ENCODE data around the gene PLK3. TPM values are rescaled to one million over a fixed set of nuclear protein-coding genes. Genes with fewer than 3 reads are reported as not detected.
A peak's percentile ranks its signal among the peaks of the same experiment; 100 is the strongest.

The PLK3 gene
- polyA plus RNA-seq, 1 donor (not counting 4 experiments of a cell fraction or from before 2014, with no cell fraction given), result 34.0 TPM

DNA sequence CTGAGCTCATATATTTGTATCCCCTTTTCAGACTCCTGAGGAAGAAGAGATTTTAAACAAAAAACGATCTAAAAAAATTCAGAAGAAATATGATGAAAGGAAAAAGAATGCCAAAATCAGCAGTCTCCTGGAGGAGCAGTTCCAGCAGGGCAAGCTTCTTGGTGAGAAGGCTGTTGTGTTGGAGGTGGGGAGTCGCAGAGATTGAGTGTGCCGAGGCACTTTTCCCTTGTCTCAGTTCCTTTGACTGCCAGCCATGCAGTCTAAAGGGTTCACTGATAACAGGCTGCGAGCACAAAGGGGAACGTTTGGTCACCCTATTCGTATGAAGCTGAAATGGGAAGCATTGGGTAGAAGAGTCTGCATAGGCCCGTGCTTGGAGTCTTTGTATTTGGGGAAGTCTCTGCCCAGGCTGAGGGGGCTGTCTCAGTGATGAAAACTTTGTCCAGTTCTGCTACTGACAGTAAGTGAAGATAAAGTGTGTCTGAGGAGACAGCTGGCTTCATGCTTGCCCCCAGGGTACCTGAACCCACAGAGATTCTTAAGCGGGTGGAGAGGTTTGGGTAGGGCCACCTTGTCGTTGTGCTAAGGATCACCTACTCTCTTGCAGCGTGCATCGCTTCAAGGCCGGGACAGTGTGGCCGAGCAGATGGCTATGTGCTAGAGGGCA, 22.1 kb upstream of the PLK3 start:
- DNase-seq (ENCODE audit: low read depth, low spot score), result no peak
- Histone ChIP-seq H3K9me1 (ENCODE audit: control insufficient read depth, extremely low read depth, insufficient read depth, low read length) (peaks cover 2% of the 10 kb centered on the region), H3K27ac (ENCODE audit: control insufficient read depth, insufficient read depth, low read length) (no peak overlapping the region), H3K9ac (ENCODE audit: control insufficient read depth, extremely low read depth, insufficient read depth, low read length) (peak overlapping the region; percentile 92), H3K79me2 (ENCODE audit: control insufficient read depth, insufficient read depth, low read length) (peaks cover 36% of the 10 kb centered on the region), H3K4me1 (ENCODE audit: control insufficient read depth, extremely low read depth, insufficient read depth, low read length) (peaks cover 17% of the 10 kb centered on the region), H3K27me3 (ENCODE audit: control insufficient read depth, extremely low read depth, insufficient read depth, low read length) (no peaks in the 10 kb centered on the region), H2AFZ (ENCODE audit: control insufficient read depth, low read length) (no peak overlapping the region), H3K4me3 (ENCODE audit: control insufficient read depth in 2 of 3, extremely low read depth in 1 of 3, insufficient read depth in 2 of 3, low read depth in 1 of 3, low read length in 3 of 3) (peak overlapping the region in 2 of 3 experiments; percentile 85 to 94), H4K20me1 (ENCODE audit: control insufficient read depth, extremely low read depth, insufficient read depth, low read length) (peaks cover 19% of the 10 kb centered on the region), H3K9me3 (ENCODE audit: control insufficient read depth, low read depth, low read length) (no peaks in the 10 kb centered on the region), H3K4me2 (ENCODE audit: control insufficient read depth, extremely low read depth, insufficient read depth, low read depth, low read length) (peak overlapping the region; percentile 92), H3K36me3 (ENCODE audit: control insufficient read depth in 2 of 2, extremely low read depth in 1 of 2, insufficient read depth in 2 of 2, low read length in 2 of 2) (peaks cover 26 to 47% of the 10 kb centered on the region in 2 experiments)
- dilution Hi-C loops (cut with MboI; ENCODE audit: extremely low pct_ligation_motif_present, low sequenced_read_pairs), result no loop called here
- TF ChIP-seq, protein P1, sequence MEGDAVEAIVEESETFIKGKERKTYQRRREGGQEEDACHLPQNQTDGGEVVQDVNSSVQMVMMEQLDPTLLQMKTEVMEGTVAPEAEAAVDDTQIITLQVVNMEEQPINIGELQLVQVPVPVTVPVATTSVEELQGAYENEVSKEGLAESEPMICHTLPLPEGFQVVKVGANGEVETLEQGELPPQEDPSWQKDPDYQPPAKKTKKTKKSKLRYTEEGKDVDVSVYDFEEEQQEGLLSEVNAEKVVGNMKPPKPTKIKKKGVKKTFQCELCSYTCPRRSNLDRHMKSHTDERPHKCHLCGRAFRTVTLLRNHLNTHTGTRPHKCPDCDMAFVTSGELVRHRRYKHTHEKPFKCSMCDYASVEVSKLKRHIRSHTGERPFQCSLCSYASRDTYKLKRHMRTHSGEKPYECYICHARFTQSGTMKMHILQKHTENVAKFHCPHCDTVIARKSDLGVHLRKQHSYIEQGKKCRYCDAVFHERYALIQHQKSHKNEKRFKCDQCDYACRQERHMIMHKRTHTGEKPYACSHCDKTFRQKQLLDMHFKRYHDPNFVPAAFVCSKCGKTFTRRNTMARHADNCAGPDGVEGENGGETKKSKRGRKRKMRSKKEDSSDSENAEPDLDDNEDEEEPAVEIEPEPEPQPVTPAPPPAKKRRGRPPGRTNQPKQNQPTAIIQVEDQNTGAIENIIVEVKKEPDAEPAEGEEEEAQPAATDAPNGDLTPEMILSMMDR (optimal IDR thresholded peaks at IDR 0.05 in 1 of 3, IDR thresholded peaks at IDR 0.05 in 1 of 3, conservative IDR thresholded peaks at IDR 0.05 in 1 of 3; ENCODE audit: extremely low read depth in 1 of 3, insufficient read depth in 2 of 3, low read length in 3 of 3), result no peak
- no peak for TF ChIP-seq EZH2 (IDR thresholded peaks at IDR 0.05; ENCODE audit: low read length)
- FAIRE-seq, result no peak

DNA sequence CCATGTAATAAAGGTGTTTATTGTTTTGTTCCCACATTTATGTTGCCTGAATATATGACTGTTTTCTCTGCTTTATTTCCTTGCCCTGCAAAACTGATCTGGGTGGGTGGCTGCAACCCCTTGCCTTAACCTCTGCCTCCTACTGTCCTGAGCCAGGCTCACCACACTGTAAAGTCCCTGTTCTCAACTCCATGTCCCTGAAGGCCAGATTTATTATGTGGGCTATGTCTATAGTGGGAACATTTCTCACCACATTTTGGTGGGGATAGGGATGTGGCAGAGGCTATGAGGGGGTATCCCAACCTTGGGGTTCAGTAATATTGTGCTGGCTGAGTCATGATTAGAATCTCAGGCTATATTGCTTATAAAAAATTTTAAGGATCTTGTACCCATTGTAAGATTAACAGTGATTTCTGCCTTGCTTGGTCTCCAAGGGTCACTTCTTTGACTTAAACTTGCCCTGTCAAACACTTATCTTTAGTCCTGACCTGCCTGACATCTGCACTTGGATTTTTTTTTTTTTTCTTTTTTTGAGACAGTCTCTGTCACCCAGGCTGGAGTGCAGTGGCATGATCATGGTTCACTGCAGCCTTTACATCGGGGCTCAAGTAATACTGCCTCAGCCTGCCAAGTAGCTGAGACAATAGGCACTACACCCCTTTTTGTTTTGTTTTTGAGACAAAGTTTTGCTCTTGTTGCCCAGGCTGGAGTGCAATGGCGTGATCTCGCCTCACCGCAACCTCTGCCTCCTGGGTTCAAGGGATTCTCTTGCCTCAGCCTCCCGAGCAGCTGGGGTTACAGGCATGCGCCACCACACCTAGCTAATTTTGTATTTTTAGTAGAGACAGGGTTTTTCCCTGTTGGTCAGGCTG, 21.2 kb upstream of the PLK3 start:
- no peak overlapping the region for H3K9ac ChIP-seq (ENCODE audit: control insufficient read depth, extremely low read depth, insufficient read depth, low read length)
- peak overlapping the region; percentile 11 for H3K4me2 ChIP-seq (ENCODE audit: control insufficient read depth, extremely low read depth, insufficient read depth, low read depth, low read length)
- H3K9me3 ChIP-seq (ENCODE audit: control insufficient read depth, low read depth, low read length), result no peaks in the 10 kb centered on the region

More for the DNA sequence above, 21.2 kb upstream of the PLK3 start:
- Histone ChIP-seq H4K20me1 (ENCODE audit: control insufficient read depth, extremely low read depth, insufficient read depth, low read length) (peaks cover 19% of the 10 kb centered on the region), H3K36me3 (ENCODE audit: control insufficient read depth in 2 of 2, extremely low read depth in 1 of 2, insufficient read depth in 2 of 2, low read length in 2 of 2) (peaks cover 26 to 47% of the 10 kb centered on the region in 2 experiments), H3K27ac (ENCODE audit: control insufficient read depth, insufficient read depth, low read length) (no peak overlapping the region), H3K4me3 (ENCODE audit: control insufficient read depth in 2 of 3, extremely low read depth in 1 of 3, insufficient read depth in 2 of 3, low read depth in 1 of 3, low read length in 3 of 3) (no peak overlapping the region), H3K79me2 (ENCODE audit: control insufficient read depth, insufficient read depth, low read length) (peaks cover 36% of the 10 kb centered on the region), H3K9me1 (ENCODE audit: control insufficient read depth, extremely low read depth, insufficient read depth, low read length) (peaks cover 2% of the 10 kb centered on the region), H3K4me1 (ENCODE audit: control insufficient read depth, extremely low read depth, insufficient read depth, low read length) (peaks cover 22% of the 10 kb centered on the region), H3K27me3 (ENCODE audit: control insufficient read depth, extremely low read depth, insufficient read depth, low read length) (no peaks in the 10 kb centered on the region), H2AFZ (ENCODE audit: control insufficient read depth, low read length) (no peak overlapping the region)
- DNase-seq (ENCODE audit: low read depth, low spot score) (no peak), FAIRE-seq (no peak)
- dilution Hi-C loops (cut with MboI; ENCODE audit: extremely low pct_ligation_motif_present, low sequenced_read_pairs), result no loop called here
- TF ChIP-seq, protein P1 (optimal IDR thresholded peaks at IDR 0.05 in 1 of 3, IDR thresholded peaks at IDR 0.05 in 1 of 3, conservative IDR thresholded peaks at IDR 0.05 in 1 of 3; ENCODE audit: extremely low read depth in 1 of 3, insufficient read depth in 2 of 3, low read length in 3 of 3), result no peak
- TF ChIP-seq EZH2 (IDR thresholded peaks at IDR 0.05; ENCODE audit: low read length), result no peak
